Transverse colon (tissue), 4 donors: Measurements from ENCODE around the gene LEUTX. TPM values are rescaled to one million over a fixed set of nuclear protein-coding genes. Genes with fewer than 3 reads are reported as not detected.
"Not testable (repeated sequence)": the region's sequence is repeated elsewhere in the genome, so short reads cannot be mapped to it uniquely, and the experiment has no call there.

Experiments used
- DNase-seq: peaks from one replicate; pipeline ENCODE4 v3.0.0-alpha.2; 2019
- H3K27ac ChIP-seq, 4 donors: fragments of 200-600 bp; sonication (generic); 2 replicates each; pipeline ENCODE4 v1.5.1; 2016 to 2018; ENCODE audit warnings: inconsistent platforms in 4 of 4
- H3K27me3 ChIP-seq: fragments of 200-600 bp; sonication (generic); 2 replicates; pipeline ENCODE4 v1.5.1; 2017; ENCODE audit warnings: inconsistent platforms
- H3K36me3 ChIP-seq, 4 donors: fragments of 200-600 bp; sonication (generic); 2 replicates each; pipeline ENCODE4 v1.5.1; 2017 to 2019; ENCODE audit warnings: inconsistent platforms in 4 of 4
- H3K4me1 ChIP-seq, 4 donors: fragments of 200-600 bp; sonication (generic); 2 replicates each; pipeline ENCODE4 v1.5.1; 2017 to 2020; ENCODE audit warnings: inconsistent platforms in 4 of 4
- H3K4me3 ChIP-seq, 4 donors: fragments of 200-600 bp; sonication (generic); 1 replicate in 1 of 4; 2 replicates in 3 of 4; pipeline versions ENCODE4 v1.5.1 to v1.6.1; 2017 to 2019; ENCODE audit warnings: inconsistent platforms in 4 of 4
- H3K9me3 ChIP-seq, 2 donors: fragments of 200-600 bp; sonication (generic); 2 replicates each; pipeline ENCODE4 v1.5.1; 2017 to 2019; ENCODE audit warnings: inconsistent platforms in 2 of 2
- EP300 ChIP-seq: sonication (generic); formaldehyde crosslinking; IDR thresholded peaks from one replicate; pipeline ENCODE4 v1.6.1; 2017; ENCODE audit warnings: antibody characterized with exemption, low read depth
- POLR2A ChIP-seq: fragments of 450-650 bp; IDR thresholded peaks from one replicate; pipeline ENCODE4 v1.6.1; 2016; ENCODE audit warnings: antibody characterized with exemption, mild to moderate bottlenecking, moderate library complexity
- POLR2AphosphoS5 ChIP-seq, 3 donors: sonication (generic); formaldehyde crosslinking; IDR thresholded peaks; one replicate each; pipeline ENCODE4 v1.6.1; 2016; ENCODE audit warnings: antibody characterized with exemption in 3 of 3
- WGBS, 2 donors: methylation state at CpG; one replicate each; pipeline ENCODE4 v1.1.5; 2018; ENCODE audit warnings: low coverage in 1 of 2; 5-methylcytosine and 5-hydroxymethylcytosine counted together
- in situ Hi-C, 4 donors: fragments of 200-750 bp; cut with MboI; loops; one replicate each; pipeline versions ENCODE4 v1.15.0 to v1.15.1; 2017; ENCODE audit warnings: low sequenced_read_pairs in 3 of 4, low pct_ligation_motif_present in 1 of 4, low pct_unique_long_range_greater_than_20kb in 1 of 4
- intact Hi-C: fragments of 100-400 bp; cut with DNase I; formaldehyde crosslinking; loops from one replicate; pipeline ENCODE4 v1.15.1; 2023; ENCODE audit warnings: low total_unique reads
- total RNA-seq, 4 donors: library from RNA; depleted of rRNA; stranded (reverse); fragments of >200 nt; gene quantifications; one replicate each; pipeline ENCODE4 v1.1.0, GENCODE V29; 2016
- TF ChIP-seq, protein P1 (sequence below), 5 experiments: fragments of 200-600 bp in 3 of 5; fragments of 450-650 bp in 2 of 5; sonication (generic) in 3 of 5; IDR thresholded peaks; 1 replicate in 2 of 5; 2 replicates in 3 of 5; pipeline ENCODE4 v1.5.1; 2016 to 2017; ENCODE audit warnings: antibody characterized with exemption in 5 of 5, inconsistent platforms in 3 of 5, mild to moderate bottlenecking in 2 of 5, moderate library complexity in 1 of 5

The LEUTX gene
- total RNA-seq, 4 donors from 2014 or later = not detected

DNA sequence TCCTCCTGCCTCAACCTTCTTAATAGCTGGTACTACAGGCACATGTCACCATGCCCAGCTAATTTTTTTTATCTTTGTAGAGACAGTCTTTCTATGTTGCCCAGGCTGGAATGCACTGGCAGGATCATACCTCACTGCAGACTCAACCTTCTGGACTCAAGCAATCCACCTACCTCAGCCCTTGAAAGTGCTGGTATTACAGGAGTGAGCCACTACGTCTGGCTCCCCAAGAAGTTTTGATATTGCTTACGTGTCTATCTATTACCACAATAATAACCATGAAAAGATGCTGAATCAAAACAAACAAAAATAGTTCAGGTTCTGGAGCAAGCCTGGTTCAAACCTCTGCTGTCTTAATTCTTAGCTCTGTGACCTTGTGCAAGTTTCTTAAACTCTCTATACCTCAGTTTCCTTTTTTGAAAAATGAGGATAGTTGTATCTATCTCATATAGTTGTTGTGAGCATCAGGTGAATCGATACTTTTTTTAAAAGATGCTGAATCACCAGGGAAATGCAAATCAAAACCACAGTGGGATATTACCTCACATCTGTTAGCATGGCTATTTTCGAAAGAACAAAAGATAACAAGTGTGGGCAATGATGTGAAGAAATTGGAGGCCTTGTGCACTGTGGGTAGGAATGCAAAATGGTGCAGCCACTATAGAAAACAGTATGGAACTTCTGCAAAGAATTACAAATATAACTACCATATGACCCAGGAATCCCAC, 19.0 kb upstream of the LEUTX start:
- 61 to 70% methylated on average over 3 to 4 of the region's 4 CpGs for WGBS, 2 donors

DNA sequence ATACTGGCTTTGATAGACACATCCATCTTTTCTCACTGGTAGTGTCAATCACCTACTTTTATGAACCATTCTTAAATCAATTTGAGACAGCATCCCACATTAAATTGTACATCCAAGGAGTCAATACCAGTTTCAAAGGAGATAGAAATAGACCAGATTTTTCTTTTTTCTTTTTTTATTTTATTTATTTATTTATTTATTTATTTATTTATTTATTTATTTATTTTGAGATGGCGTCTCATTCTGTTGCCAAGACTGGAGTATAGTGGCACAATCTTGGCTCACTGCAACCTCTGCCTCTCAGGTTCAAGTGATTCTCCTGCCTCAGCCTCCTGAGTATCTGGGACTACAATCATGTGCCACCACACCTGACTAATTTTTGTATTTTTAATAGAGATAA, 16.8 kb upstream of the LEUTX start:
- H3K36me3 ChIP-seq, intact Hi-C loops: not testable (repeated sequence)

More for the DNA sequence above, 19.0 kb upstream of the LEUTX start:
- in situ Hi-C loops (no loop called here), intact Hi-C loops (no loop called here)
- Histone ChIP-seq H3K4me3 (no peak overlapping the region), H3K27ac (no peak overlapping the region), H3K36me3 (no peaks in the 10 kb centered on the region), H3K27me3 (peaks cover 22% of the 10 kb centered on the region), H3K9me3 (no peaks in the 10 kb centered on the region), H3K4me1 (no peaks in the 10 kb centered on the region)
- no peak for DNase-seq
- TF ChIP-seq, protein P1, sequence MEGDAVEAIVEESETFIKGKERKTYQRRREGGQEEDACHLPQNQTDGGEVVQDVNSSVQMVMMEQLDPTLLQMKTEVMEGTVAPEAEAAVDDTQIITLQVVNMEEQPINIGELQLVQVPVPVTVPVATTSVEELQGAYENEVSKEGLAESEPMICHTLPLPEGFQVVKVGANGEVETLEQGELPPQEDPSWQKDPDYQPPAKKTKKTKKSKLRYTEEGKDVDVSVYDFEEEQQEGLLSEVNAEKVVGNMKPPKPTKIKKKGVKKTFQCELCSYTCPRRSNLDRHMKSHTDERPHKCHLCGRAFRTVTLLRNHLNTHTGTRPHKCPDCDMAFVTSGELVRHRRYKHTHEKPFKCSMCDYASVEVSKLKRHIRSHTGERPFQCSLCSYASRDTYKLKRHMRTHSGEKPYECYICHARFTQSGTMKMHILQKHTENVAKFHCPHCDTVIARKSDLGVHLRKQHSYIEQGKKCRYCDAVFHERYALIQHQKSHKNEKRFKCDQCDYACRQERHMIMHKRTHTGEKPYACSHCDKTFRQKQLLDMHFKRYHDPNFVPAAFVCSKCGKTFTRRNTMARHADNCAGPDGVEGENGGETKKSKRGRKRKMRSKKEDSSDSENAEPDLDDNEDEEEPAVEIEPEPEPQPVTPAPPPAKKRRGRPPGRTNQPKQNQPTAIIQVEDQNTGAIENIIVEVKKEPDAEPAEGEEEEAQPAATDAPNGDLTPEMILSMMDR (IDR thresholded peaks at IDR 0.05) = no peak
- no peak for TF ChIP-seq EP300
- no peak for TF ChIP-seq POLR2A
- no peak for TF ChIP-seq POLR2AphosphoS5 (IDR thresholded peaks at IDR 0.05)

DNA sequence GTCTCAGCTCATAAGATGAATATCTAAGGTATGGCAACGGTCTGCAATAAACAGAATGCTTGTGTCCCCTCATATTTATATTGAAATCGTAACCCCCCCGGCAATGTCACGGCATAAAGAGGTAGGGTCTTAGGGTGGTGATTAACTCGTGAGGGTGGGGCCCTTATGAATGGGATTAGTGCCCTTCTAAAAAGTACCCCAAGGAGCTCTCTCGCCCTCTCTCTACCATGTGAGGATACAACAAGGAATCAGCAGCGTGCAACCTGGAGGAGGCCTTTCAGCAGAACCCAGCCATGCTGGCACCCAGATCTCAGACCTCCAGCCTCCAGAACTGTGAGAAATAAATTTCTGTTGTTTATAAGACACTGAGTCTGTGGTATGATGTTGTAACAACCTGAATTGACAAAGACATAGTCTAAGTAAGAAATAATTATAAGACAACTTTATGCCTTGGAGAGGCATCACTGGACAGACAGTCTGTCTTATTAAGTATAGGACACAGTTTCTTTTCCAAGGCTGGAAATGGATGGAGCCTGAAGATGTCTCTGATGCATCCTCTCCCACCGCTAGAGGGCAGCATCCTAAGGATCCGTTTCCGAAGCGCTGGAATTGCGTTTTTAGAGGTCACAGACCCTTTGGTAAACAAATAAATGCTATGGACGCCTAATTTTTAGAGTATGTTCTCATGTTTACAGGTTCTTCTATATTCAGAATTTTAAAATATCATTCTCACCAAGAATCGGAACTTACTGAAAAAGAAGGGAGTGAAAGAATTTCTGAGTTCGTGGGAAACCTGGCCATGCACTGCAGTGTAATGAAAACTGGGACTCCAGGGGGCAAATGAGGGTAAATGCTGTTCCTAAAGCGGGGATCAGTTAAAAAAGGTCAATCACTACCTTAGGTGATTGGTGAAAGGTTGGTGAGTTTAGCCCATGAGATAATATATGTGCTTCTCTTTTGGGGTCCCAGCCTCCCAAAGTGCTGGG, 13.3 kb upstream of the LEUTX start:
- DNase-seq = peak; percentile 28
- no peak overlapping the region for H3K27ac ChIP-seq
- no peak for TF ChIP-seq POLR2A
- no peak for TF ChIP-seq EP300
- TF ChIP-seq POLR2AphosphoS5 (IDR thresholded peaks at IDR 0.05) = no peak
- TF ChIP-seq, protein P1 (IDR thresholded peaks at IDR 0.05) = peak; percentile 43 to 73 (median 70)
- H3K9me3 ChIP-seq = no peaks in the 10 kb centered on the region
- peaks cover 9% of the 10 kb centered on the region for H3K27me3 ChIP-seq
- intact Hi-C loops (no loop called here), in situ Hi-C loops (no loop called here)
- H3K4me1 ChIP-seq = no peaks in the 10 kb centered on the region
- H3K4me3 ChIP-seq = no peak overlapping the region
- WGBS, 2 donors = 49 to 54% methylated on average over 6 to 16 of the region's 16 CpGs
- no peaks in the 10 kb centered on the region for H3K36me3 ChIP-seq

More for the DNA sequence above, 16.8 kb upstream of the LEUTX start:
- H3K9me3 ChIP-seq, H3K4me1 ChIP-seq, H3K4me3 ChIP-seq, H3K27ac ChIP-seq, in situ Hi-C loops, DNase-seq: not testable (repeated sequence)
- 90 to 100% methylated on average over 1 of the region's 1 CpG for WGBS, 2 donors
- H3K27me3 ChIP-seq = peaks cover 18% of the 10 kb centered on the region

DNA sequence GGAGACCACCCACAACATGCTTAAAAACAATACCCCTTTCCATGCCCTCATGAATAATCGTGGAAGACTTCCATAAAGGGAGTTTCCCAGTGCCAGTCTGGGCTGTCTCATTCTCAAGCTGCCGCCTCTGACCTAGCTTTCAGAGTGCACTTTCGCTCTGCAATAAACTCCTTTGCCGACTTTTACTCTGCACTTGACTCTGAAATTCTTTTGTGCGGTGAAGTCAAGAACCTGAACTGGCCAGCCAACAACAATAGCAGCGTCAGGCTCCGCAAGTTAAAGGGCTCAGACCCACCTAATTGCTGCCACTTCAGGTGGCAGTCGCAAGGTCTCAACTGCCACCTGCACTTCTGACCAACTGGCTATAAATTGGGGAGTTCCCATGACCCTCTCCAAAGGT, 10.3 kb upstream of the LEUTX start:
- intact Hi-C loops = no loop called here
- in situ Hi-C loops = no loop called here
- no peak overlapping the region for H3K4me3 ChIP-seq
- no peak for DNase-seq
- no peaks in the 10 kb centered on the region for H3K9me3 ChIP-seq
- no peak overlapping the region for H3K27ac ChIP-seq
- H3K36me3 ChIP-seq = no peaks in the 10 kb centered on the region
- no peak for TF ChIP-seq POLR2A
- no peak for TF ChIP-seq POLR2AphosphoS5 (IDR thresholded peaks at IDR 0.05)
- TF ChIP-seq EP300 = no peak
- TF ChIP-seq, protein P1 (IDR thresholded peaks at IDR 0.05) = no peak
- WGBS, 2 donors = 25 to 61% methylated on average over 1 to 8 of the region's 8 CpGs
- no peaks in the 10 kb centered on the region for H3K4me1 ChIP-seq
- peaks cover 20% of the 10 kb centered on the region for H3K27me3 ChIP-seq
